ENCODE measurements around the gene ZCCHC3.

Gene ZCCHC3

DNA sequence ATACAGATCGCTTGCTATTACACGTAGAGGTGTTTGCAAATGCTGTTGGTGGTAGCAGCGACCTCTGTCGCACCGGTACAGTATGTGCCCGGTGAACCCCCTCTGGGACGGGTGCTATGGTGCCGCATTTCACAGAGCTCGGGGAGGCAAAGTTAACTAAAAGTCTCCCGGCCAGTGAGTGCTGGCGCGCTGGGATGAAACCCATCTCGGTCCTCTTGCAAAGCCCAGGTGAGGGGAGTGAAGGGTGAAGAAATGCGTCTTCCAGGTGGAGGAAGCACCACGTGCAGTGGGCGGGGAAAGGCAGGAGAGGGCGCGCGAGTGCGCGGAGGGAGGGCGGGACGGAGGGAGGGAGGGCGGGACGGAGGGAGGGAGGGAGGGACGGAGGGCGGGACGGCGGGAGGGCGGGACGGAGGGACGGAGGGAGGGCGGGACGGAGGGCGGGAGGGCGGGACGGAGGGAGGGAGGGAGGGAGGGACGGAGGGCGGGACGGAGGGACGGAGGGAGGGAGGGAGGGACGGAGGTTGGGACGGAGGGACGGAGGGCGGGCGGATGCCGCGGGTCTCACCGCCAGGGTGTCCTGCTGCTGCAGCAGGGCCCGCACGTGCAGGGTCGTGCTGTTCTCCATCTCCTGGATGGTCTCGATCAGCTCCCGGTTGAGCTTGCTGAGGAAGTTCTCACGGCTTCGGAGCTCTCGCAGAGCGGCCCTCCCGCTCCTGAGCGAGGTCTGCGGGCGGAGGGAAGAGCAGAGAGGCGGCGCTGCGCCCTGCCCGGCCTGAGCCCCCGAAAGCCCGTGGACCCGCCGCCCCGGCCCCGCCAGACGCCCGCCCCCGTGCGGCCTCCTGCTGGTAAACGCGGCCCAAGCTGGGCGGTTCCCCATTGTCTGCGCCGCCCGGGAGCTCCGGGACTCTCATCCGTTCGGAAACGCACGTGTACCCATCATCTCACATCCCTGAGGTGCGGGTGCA lies 18.5 kb upstream of the ZCCHC3 start:
- peak in 5 of 42 donors; percentile 4 to 83 (median 45) for DNase-seq
- intact Hi-C loops (cut with DNase I) = no loop called here

GRCh38 chr20:284172-284571 lies 13.2 kb upstream of the ZCCHC3 start:
- intact Hi-C loops (cut with DNase I) = no loop called here
- no peak for DNase-seq

GRCh38 chr20:286508-286907 lies 10.9 kb upstream of the ZCCHC3 start:
- DNase-seq = no peak
- intact Hi-C loops (cut with DNase I) = no loop called here

DNA sequence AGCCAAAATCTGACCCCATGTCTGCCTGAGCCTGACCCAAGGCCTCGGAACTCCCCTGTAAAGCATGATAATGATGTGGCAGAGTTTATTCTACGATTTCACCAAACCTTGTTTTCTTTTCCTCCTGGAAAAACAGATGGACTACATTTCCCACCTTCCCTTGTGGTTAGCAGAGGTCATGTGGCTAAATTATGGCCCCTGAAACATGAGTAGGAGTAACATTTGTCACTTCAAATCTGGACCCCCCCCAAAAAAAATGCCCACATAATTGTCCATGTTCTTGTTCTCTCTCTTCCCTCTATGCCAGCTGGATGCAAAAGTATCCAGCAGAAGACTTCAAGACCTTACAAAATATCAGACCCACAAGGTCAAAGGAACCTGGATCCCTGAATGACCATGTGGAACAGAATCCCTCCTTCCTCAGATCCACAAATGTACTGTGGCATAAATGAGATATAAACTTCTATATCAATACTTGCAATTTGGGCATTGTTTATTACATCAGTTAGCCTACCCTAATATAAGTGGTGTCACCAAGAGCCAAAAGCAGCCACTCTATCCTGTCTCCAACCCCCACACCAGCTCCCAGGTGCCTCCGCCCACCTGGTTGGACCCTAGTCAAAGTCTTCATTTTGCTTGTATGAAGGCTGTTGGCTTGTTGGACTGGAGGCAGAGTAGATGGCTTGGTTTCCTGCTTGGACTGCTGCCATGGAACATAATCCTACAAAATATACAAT lies 8.2 kb upstream of the ZCCHC3 start:
- intact Hi-C loops (cut with DNase I) = no loop called here

GRCh38 chr20:289693-290083 lies 7.7 kb upstream of the ZCCHC3 start:
- intact Hi-C loops (cut with DNase I) = no loop called here
- no peak for DNase-seq

More for the DNA sequence above, 8.2 kb upstream of the ZCCHC3 start:
- no peak for DNase-seq

DNA sequence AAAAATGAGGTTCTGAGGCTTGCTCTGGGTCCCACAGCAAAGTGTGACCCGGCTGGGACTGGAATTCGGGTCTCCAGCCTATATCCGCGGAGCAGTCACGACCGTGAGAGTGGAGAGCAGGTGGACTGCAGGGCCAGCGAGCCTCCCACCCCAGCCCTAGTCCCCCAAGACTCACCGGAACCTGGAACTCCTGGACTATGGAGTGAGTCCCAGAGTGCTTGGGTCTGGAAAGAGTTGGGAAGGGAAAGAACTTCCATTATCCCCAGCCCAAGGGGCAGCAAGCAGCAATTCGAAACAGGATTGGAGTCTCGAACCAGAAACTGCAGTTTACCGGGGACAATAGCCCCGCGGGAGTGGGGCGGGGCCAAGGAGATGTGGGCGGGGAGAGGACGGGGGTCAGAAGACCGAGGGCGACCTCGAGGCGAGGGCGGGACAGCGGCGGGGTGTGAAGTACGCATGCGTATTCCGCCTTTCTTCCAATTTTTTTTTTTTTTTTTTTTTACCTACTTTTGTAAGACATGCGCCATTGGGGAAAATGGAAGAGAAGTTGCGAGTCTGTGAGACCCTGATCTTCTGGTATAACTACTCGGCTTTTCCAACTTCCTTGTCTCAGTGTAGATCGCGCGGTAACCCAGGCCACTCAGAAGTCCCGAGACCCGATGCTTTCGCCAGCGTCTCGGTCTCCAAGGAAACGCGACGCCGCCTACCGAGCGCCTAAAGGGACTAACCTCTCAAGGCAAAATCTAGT lies 7.1 kb upstream of the ZCCHC3 start, which contains the start of gene C20orf96:
Gene C20orf96 (minus strand): TSS at position 667 of the 748 bp plus-strand sequence. CDS start 140 bp downstream, at position 527.
- peak; percentile 81 to 95 (median 90) for DNase-seq
- intact Hi-C loops (cut with DNase I) = no loop called here

DNA sequence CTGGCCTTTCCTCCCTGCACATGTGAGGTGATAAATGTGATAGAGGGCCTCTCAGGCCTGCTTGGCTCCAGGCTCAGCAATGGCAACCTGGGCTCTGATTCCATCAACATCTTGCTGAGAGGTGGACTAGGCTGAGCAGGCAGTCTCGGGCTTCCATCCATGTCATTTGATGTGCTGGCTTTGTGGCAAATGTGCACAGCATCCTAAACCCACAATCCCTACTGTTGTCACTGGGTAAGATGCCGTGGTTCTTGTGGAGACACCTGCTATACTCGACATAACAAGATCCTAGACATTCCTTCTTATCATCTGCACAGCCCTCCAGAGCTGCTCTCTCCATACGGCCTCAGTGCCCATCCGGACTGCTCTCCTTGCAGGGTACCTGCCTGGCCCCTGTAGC lies 2.8 kb upstream of the ZCCHC3 start:
- intact Hi-C loops (cut with DNase I) = no loop called here
- DNase-seq = no peak

GRCh38 chr20:295804-296203 lies 1.6 kb upstream of the ZCCHC3 start:
- intact Hi-C loops (cut with DNase I) = no loop called here
- no peak for DNase-seq

DNA sequence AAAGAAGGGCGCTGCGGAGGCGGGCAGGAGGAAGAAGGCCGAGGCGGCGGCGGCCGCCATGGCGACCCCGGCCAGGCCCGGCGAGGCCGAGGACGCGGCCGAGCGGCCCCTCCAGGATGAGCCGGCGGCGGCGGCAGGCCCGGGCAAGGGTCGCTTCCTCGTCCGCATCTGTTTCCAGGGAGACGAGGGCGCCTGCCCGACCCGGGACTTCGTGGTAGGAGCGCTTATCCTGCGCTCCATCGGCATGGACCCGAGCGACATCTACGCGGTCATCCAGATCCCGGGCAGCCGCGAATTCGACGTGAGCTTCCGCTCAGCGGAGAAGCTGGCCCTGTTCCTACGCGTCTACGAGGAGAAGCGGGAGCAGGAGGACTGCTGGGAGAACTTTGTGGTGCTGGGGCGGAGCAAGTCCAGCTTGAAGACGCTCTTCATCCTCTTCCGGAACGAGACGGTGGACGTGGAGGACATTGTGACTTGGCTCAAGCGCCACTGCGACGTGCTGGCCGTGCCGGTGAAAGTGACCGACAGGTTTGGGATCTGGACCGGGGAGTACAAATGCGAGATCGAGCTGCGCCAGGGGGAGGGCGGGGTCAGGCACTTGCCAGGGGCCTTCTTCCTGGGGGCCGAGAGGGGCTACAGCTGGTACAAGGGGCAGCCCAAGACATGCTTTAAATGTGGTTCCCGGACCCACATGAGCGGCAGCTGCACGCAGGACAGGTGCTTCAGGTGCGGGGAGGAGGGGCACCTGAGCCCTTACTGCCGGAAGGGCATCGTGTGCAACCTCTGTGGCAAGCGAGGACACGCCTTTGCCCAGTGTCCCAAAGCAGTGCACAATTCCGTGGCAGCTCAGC lies 780 bp downstream of the ZCCHC3 start:
- peak; percentile 13 to 75 (median 50) for DNase-seq
- intact Hi-C loops (cut with DNase I) = no loop called here

GRCh38 chr20:298776-299391 lies 1.5 kb downstream of the ZCCHC3 start:
- intact Hi-C loops (cut with DNase I) = no loop called here

GRCh38 chr20:300345-300990 lies 3.1 kb downstream of the ZCCHC3 start:
- DNase-seq = no peak
- intact Hi-C loops (cut with DNase I) = no loop called here

More at GRCh38 chr20:298776-299391, 1.5 kb downstream of the ZCCHC3 start:
- DNase-seq = no peak

- intact Hi-C loops (cut with DNase I) = no loop called here
- DNase-seq = no peak
Observed at GRCh38 chr20:301886-302848, 4.8 kb downstream of the ZCCHC3 start.

GRCh38 chr20:305745-306144 lies 8.4 kb downstream of the ZCCHC3 start:
- DNase-seq = no peak
- intact Hi-C loops (cut with DNase I) = no loop called here

- intact Hi-C loops (cut with DNase I) = no loop called here
- no peak for DNase-seq
Observed at GRCh38 chr20:308427-309038, 11.2 kb downstream of the ZCCHC3 start.

DNA sequence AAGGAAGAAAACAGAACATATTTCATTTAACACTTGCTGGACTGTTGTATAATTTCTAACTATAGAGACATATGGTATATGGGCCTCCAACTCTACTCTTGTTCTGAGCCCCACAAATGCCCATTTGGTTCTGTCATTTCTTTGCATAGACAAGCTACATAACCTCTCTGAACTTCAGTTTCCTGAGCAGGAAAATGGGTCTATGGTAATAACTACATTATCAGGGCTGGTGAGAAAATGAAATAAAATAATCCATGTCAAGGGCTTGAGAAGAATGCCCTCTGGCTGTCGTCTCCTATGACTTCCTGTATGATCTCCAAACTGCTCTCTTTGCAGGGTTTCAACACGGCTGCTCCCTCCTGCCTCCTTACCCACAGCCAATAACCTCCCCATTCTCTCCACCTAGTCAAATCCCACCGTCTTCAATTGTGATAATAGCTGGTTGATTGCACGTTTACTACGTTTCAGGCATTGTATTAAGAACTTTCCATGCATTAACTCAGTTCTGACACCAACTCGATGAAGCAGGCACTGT lies 12.0 kb downstream of the ZCCHC3 start:
- intact Hi-C loops (cut with DNase I) = no loop called here

More for the DNA sequence above, 12.0 kb downstream of the ZCCHC3 start:
- DNase-seq = peak in 9 of 42 donors; percentile 18 to 62 (median 43)

Measured in head of caudate nucleus (tissue), 42 donors.